Measurements from ENCODE around the gene ANKH.

Gene ANKH

DNA sequence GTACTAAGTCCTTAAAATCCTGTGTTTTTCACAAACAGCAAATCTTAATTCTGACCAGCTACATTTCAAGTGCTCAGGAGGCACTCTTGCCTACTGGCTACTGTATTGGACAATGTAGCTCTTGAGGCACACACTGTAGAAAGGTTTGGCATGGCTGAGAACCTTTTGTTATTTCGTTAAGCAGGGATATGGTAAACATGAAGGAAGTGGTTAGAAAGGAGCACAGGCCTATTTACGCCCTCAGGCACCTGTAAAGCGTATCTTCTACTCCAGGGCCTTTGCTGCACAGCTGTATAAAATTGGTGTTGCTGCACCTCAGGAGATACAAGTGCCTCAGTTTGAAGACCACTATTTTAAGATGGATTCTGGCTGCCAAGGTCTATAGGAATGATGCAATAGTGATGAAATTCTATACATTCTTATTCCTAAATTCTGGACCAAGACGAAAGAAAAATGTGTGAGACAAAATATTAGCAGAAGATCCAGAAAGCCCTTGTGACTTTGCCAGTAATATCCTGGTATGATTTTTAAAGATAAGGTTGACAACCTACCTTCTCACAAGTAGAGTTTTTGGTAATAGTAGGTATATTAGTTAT is 216.3 kb downstream of the ANKH start:
- DNase-seq: no peak
